Glutamatergic neuron (in vitro differentiated cells): ENCODE data around the gene DST. TPM values are rescaled to one million over a fixed set of nuclear protein-coding genes. Genes with fewer than 3 reads are reported as not detected.

ENCODE experiments used
- DNase-seq: peaks from one replicate; pipeline ENCODE4 v3.0.0; 2022
- H3K27ac Mint-ChIP-seq: one replicate; pipeline ENCODE4 v1.8.0; 2020; ENCODE audit warnings: mild to moderate bottlenecking, mixed read lengths, inconsistent platforms; ENCODE audit not compliant: unreplicated experiment
- H3K27me3 Mint-ChIP-seq: one replicate; pipeline ENCODE4 v1.8.0; 2020; ENCODE audit warnings: mild to moderate bottlenecking, moderate library complexity, mixed read lengths, inconsistent platforms; ENCODE audit not compliant: unreplicated experiment
- H3K36me3 Mint-ChIP-seq: one replicate; pipeline ENCODE4 v1.8.0; 2020; ENCODE audit warnings: mild to moderate bottlenecking, mixed read lengths, inconsistent platforms; ENCODE audit not compliant: unreplicated experiment
- H3K4me1 Mint-ChIP-seq: one replicate; pipeline ENCODE4 v1.8.0; 2020; ENCODE audit warnings: mild to moderate bottlenecking, low read depth, mixed read lengths, inconsistent platforms; ENCODE audit not compliant: unreplicated experiment
- H3K4me3 Mint-ChIP-seq: one replicate; pipeline ENCODE4 v1.8.0; 2020; ENCODE audit warnings: mild to moderate bottlenecking, mixed read lengths, inconsistent platforms; ENCODE audit not compliant: unreplicated experiment
- H3K9me3 Mint-ChIP-seq: one replicate; pipeline ENCODE4 v1.8.0; 2020; ENCODE audit warnings: mild to moderate bottlenecking, moderate library complexity, mixed read lengths, inconsistent platforms; ENCODE audit not compliant: unreplicated experiment
- total RNA-seq: library from RNA; stranded (reverse); fragmentation: NEBNext Ultra II Directional; extraction: Animal tissue kit (Norgen Biotek cat#: 25700); gene quantifications from one replicate; pipeline ENCODE4 v1.2.1, GENCODE V29; 2021; ENCODE audit not compliant: unreplicated experiment
- TF ChIP-seq, protein P1 (sequence below): fragments of 200-600 bp; sonication (generic); IDR thresholded peaks from one replicate; pipeline ENCODE4 v1.5.0; 2021; ENCODE audit not compliant: partially characterized antibody, unreplicated experiment

The DST gene
- total RNA-seq, 1 donor from 2014 or later, result 981 TPM

GRCh38 chr6:56640374-56640773 lies 2.3 kb downstream of the DST start:
- TF ChIP-seq, protein P1, sequence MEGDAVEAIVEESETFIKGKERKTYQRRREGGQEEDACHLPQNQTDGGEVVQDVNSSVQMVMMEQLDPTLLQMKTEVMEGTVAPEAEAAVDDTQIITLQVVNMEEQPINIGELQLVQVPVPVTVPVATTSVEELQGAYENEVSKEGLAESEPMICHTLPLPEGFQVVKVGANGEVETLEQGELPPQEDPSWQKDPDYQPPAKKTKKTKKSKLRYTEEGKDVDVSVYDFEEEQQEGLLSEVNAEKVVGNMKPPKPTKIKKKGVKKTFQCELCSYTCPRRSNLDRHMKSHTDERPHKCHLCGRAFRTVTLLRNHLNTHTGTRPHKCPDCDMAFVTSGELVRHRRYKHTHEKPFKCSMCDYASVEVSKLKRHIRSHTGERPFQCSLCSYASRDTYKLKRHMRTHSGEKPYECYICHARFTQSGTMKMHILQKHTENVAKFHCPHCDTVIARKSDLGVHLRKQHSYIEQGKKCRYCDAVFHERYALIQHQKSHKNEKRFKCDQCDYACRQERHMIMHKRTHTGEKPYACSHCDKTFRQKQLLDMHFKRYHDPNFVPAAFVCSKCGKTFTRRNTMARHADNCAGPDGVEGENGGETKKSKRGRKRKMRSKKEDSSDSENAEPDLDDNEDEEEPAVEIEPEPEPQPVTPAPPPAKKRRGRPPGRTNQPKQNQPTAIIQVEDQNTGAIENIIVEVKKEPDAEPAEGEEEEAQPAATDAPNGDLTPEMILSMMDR, result no peak
- Mint-ChIP-seq H3K27ac (no peak overlapping the region), H3K4me1 (no peaks in the 10 kb centered on the region), H3K36me3 (no peaks in the 10 kb centered on the region), H3K4me3 (no peak overlapping the region), H3K27me3 (no peaks in the 10 kb centered on the region), H3K9me3 (peaks cover 4% of the 10 kb centered on the region)
- DNase-seq, result no peak

DNA sequence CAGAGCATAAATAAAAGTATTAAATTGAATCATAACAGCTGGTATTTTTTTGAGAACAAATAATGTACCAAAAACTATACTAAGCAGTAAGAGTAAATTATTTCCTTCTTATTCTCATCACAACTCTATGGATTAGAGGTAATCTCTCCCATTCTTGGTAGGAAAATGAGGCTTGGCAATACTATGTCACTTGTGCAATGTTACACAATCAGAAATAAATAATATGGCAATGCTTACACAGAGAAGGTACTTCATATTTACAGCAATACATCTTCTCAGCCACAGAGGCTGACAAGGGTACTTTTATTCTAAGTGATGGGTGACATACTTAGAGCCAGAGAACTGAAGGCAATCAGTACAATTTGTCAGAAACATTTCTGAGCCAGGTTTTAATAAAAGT lies 3.9 kb downstream of the DST start:
- H3K4me3 Mint-ChIP-seq, result no peak overlapping the region
- TF ChIP-seq, protein P1, result no peak
- no peak overlapping the region for H3K27ac Mint-ChIP-seq
- no peaks in the 10 kb centered on the region for H3K4me1 Mint-ChIP-seq
- H3K9me3 Mint-ChIP-seq, result peaks cover 3% of the 10 kb centered on the region
- H3K27me3 Mint-ChIP-seq, result no peaks in the 10 kb centered on the region
- no peaks in the 10 kb centered on the region for H3K36me3 Mint-ChIP-seq
- DNase-seq, result no peak

DNA sequence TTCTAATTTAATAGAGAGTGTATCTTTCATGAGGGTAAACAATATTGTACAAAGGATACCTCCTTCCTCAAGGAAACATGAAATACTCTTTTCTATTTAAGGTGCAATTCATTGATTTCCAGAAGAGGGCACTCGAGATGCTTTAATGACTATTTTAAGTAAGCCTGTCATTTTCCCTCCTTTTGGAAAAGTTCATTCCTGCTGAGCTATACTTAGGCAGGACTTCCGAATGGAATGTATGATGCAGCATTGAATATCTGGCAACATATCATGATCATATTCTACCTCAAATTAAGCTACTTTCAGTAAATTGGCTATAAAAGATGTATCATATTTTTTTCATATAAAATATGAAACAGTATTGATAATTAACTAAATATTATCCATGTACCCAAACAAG lies 5.0 kb downstream of the DST start:
- H3K36me3 Mint-ChIP-seq, result no peaks in the 10 kb centered on the region
- H3K4me3 Mint-ChIP-seq, result no peak overlapping the region
- DNase-seq, result no peak
- no peaks in the 10 kb centered on the region for H3K4me1 Mint-ChIP-seq
- no peak overlapping the region for H3K27ac Mint-ChIP-seq
- no peaks in the 10 kb centered on the region for H3K27me3 Mint-ChIP-seq
- peaks cover 3% of the 10 kb centered on the region for H3K9me3 Mint-ChIP-seq
- TF ChIP-seq, protein P1, result peak; percentile 60

DNA sequence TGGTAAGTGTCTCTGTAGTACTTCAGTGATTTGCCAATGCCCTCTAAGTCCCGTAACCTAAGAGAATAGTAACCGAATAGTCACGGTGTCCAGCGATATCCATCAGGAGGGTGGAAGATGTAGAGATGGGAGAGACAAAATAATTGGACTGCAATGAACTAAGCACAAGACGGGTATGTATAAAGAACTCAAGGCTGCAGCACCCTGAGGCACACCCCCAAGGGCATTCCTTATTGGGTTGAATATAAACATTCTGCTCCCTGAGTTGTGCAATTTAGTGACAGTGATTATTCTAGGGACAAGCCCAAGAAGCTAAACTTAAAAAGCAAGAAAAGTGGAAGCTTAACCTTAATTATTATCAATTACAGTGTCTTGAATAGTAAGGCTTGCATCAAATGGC lies 14.6 kb downstream of the DST start:
- TF ChIP-seq, protein P1, result no peak
- H3K27ac Mint-ChIP-seq, result no peak overlapping the region
- H3K27me3 Mint-ChIP-seq, result no peaks in the 10 kb centered on the region
- no peaks in the 10 kb centered on the region for H3K36me3 Mint-ChIP-seq
- H3K9me3 Mint-ChIP-seq, result peaks cover 5% of the 10 kb centered on the region
- no peaks in the 10 kb centered on the region for H3K4me1 Mint-ChIP-seq
- no peak for DNase-seq
- no peak overlapping the region for H3K4me3 Mint-ChIP-seq

DNA sequence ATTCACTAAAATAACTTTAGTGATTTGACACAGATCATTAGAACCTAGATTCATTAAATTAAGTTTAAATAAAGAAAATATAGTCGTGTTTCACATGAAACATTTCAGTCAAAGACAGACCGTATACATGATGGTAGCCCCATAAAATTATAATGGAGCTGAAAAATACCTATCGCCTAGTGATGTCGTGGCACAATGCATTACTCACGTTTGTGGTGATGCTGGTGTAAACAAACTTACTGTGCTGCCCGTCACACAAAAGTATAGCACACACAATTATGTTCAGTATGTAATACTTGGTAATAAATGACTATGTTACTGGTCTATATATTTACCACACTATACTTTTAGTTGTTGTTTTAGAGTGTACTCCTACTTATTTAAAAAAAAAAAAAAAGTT lies 17.3 kb downstream of the DST start:
- TF ChIP-seq, protein P1, result no peak
- no peak overlapping the region for H3K4me3 Mint-ChIP-seq
- H3K36me3 Mint-ChIP-seq, result no peaks in the 10 kb centered on the region
- H3K27me3 Mint-ChIP-seq, result no peaks in the 10 kb centered on the region
- H3K27ac Mint-ChIP-seq, result no peak overlapping the region
- no peaks in the 10 kb centered on the region for H3K4me1 Mint-ChIP-seq
- H3K9me3 Mint-ChIP-seq, result peaks cover 4% of the 10 kb centered on the region
- no peak for DNase-seq
